GM21737 (cell line): ENCODE measurements around the gene JADE3.
"Not testable (repeated sequence)": the region's sequence is repeated elsewhere in the genome, so short reads cannot be mapped to it uniquely, and the experiment has no call there.

Experiments used
- ATAC-seq: cut with Tn5 transposase; IDR thresholded peaks from one replicate; pipeline ENCODE4 v1.9.1; 2021; ENCODE audit warnings: mild to moderate bottlenecking, moderate library complexity; ENCODE audit not compliant: unreplicated experiment

JADE3 gene

GRCh38 chrX:46929439-46930261 lies 17.4 kb downstream of the JADE3 start:
- no peak for ATAC-seq

DNA sequence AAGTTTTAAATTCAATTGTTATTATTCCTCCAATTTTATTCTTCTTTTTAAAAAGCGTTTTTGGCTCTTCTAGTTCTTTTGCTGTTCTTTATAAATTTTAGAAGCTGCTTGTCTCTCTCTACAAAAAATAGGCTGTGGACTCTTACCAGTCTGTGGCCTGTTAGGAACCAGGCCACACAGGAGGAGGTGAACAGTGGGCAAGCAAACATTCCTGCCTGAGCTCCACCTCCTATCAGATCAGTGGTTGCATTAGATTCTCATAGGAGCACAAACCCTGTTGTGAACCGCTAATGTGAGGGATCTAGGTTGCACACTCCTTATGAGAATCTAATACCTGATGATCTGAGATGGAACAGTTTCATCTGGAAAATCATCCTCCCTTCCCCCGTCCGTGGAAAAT lies 23.1 kb downstream of the JADE3 start:
- ATAC-seq: no peak

DNA sequence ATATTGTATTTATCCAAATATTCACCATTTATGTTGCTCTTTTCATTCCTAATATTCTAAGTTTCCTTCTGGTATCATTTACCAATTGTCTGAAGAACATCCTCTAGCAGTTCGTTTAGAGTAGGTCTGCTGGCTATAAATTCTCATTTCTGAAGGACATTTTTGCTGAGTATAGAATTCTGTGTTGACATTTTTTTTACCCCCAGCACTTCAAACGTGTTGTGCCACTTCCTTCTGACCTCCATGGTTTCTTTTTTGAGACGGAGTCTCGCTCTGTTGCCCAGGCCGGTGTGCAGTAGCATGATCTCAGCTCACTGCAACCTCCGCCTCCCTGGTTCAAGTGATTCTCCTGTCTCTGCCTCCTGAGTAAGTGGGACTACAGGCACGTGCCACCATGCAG lies 26.4 kb downstream of the JADE3 start:
- no peak for ATAC-seq

GRCh38 chrX:46941341-46941740 lies 29.1 kb downstream of the JADE3 start:
- ATAC-seq: no peak

DNA sequence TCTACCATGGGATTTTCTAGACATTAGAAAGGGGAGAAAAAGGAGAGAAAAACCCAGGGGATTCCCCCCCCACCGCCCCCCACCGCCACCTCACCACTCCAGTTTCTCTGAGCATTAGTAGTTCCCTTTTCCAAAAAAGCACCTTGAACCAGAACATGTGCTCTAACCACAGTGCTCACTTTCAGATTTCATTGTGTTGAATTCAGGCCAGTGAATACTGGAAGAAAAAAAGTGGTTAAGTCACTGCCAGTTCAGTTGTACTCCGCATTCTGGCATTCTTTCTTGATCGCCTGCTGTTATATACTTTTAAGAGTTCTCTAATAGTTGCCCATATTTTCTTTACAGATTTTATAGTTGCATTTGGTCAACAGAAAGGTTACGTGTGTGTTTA lies 40.9 kb downstream of the JADE3 start:
- ATAC-seq: peak; percentile 57

DNA sequence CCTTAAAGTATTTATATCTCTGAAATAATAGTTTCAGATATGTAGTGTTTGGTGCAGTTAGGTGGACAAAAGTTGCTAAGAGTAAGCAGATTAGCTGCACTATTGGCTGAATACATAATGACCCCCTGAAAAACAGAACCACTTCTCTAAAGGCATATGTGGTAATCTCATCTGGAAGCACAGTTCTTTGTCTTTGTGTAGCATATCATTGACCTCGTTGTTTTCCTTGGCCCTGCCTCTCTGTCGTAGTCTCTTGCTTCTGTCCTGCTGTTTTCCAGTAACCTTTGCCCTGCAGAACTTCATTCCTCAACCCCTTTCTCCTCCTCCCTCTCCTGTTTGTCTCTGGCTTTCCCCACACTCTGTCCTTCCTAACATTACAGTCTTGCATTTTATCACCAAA lies 41.4 kb downstream of the JADE3 start:
- no peak for ATAC-seq

- ATAC-seq: no peak
These were observed 42.5 kb downstream of the JADE3 start for GRCh38 chrX:46954716-46955115.

DNA sequence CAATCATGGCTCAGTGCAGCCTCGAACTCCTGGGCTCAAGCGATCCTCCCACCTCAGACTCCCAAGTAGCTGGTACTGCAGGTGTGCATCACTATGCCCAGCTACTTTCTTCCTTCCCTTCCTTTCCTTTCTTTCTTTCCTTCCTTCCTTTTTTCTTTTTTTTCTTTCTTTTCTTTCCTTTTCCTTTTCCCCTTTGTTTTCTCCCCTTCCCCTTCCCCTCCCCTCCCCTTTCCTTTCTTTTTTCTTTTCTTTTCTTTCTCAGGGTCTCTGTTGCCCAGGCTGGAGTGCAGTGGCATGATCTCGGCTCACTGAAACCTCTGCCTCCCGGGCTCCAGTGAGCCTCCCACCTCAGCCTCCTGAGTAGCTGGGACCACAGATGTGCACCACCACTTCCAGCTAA lies 44.4 kb downstream of the JADE3 start:
- not testable (repeated sequence) for ATAC-seq

DNA sequence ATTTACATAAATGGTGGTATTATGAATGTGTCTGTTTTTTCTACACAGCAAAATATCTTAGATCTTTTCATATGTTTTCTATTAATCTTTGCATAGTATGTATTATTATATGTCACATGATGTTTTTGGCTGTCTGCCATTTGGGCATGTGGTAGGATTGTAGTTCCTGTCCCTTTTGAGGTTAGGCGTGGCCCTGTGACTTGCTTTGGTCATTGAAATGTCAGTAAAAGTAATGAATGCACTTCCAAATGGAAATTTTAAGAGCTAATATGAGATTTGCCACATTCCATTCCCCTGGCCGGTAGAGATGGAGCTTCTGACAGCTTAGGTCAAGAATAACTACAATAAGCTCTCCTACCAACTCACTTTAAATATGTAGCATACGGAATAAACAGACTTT lies 45.1 kb downstream of the JADE3 start:
- ATAC-seq: no peak

- no peak for ATAC-seq
These were observed 46.9 kb downstream of the JADE3 start for GRCh38 chrX:46959101-46959500.

DNA sequence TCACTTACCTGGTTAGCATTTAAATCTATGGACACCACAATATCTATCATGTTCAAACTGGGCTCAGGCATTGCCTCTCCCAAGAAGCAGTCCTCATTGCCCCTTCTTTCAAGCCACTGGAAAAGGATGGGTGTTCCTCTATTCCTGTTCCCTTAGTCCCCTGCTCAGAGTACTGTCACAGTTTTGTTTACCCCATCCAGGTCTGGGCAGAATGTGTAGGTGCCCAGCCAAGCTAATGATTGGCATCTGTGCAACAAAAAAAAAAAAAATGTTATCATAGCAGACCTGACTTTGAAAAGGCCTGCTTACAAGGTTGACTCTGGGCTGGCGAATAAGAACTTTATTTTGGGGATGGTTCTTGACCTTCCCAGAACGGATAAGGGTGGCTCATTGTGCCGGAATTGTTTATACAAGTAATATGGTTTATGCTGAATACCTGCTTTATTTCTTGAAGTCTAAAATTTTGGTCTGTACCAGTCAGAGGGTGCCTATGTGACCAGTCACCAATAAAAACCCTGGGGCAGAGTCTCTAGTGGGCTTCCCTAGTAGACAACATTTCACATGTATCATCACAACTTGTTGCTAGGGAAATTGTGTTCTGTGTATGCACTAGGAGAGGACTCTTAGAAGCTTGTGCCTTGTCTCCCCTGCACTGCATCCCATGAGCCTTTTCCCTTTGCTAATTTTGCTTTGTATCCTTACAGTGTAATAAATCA lies 47.9 kb downstream of the JADE3 start:
- ATAC-seq: no peak

GRCh38 chrX:46961097-46961496 lies 48.9 kb downstream of the JADE3 start:
- no peak for ATAC-seq

DNA sequence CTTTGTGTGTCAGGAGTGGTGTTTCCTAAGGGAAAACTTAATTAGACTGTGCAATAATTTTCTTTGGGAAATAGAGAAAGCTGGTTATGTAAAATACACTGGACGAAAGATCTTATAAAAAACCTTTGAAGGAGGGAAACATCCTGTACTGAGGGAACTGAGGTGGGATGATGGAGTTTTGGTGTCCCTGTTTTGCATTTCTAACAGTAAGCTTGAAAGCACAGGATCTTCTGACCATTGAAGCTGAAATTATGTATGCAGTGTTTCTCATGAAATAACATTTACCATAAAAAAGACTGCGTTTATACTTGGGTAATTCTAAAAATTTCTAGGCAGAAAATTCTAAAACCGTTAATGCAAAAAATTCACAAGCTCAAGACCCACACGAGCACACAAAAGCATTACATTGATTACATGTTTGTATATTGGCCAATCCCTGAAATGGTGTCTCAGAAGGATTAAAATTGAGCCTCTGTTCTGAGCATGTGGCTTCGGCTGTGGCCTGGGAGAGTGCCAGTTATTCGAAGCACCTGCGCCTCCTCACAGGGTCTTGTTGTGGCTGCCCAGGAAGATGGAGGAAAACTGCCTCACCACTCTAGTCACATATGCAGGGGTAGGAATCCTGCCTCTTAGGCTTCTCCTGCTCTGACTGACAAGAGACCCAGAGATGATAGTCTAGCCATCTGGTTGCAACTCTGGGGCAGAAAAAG lies 49.5 kb downstream of the JADE3 start:
- no peak for ATAC-seq

DNA sequence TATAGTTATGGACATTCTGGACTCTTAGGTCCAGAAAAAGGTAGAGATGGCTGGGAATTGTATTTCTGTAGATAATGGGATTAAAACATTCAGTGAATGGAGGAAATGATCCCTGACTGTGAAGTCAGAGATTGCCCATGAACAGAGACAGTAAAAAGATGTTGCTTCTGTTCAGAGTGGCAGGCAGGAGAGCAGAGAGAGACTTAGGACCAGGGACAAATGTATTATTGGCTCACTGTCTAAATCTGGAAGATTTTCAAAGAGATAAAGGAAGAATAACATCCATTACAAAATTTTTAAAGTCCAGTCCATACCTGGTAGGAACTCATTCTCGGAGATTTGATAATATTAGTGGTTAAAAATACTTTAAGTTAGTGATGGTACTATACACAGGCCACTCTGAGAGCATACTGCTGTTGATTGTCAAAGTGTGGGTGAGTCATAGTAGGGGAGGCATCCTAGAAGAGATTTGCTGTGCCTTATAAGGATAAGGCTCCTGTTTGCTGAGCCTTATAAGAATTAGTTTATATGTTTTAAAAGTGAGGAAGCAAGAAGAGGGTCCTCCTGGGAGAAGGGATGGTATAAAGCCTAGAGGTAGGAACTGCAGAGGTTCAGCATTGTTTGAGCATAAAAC lies 53.0 kb downstream of the JADE3 start:
- no peak for ATAC-seq

DNA sequence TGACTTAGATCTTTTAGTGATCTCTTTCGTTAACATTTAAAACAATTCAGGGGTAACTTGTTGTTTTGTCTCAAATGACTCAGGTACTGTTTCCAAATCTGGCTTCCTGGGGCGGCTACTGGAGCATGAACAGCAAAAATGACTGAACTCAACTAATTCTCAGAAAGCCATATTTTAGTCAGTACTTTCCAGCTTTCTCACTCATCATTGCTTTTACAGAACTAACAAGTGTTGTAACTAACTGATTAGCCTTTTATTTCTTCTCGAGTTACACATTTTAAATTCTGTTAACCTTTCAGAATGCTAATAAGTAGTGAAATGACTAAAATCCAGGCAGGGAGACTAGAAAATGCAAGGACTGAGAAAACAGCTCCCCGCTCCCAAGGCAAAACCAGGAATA lies 55.3 kb downstream of the JADE3 start:
- ATAC-seq: no peak

DNA sequence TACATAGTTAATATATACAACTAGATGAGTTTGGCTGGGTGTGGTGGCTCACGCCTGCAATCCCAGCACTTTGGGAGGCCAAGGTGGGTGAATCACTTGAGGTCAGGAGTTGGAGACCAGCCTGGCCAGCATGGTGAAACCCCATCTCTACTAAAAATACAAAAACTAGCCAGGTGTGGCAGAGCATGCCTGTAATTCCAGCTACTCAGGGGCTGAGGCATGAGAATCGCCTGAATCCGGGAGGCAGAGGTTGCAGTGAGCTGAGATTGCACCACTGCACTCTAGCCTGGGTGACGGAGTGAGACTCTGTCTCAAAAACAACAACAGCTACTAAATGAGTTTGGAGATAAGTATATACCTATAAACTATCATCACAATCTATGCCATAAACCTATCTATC lies 64.8 kb downstream of the JADE3 start:
- not testable (repeated sequence) for ATAC-seq

DNA sequence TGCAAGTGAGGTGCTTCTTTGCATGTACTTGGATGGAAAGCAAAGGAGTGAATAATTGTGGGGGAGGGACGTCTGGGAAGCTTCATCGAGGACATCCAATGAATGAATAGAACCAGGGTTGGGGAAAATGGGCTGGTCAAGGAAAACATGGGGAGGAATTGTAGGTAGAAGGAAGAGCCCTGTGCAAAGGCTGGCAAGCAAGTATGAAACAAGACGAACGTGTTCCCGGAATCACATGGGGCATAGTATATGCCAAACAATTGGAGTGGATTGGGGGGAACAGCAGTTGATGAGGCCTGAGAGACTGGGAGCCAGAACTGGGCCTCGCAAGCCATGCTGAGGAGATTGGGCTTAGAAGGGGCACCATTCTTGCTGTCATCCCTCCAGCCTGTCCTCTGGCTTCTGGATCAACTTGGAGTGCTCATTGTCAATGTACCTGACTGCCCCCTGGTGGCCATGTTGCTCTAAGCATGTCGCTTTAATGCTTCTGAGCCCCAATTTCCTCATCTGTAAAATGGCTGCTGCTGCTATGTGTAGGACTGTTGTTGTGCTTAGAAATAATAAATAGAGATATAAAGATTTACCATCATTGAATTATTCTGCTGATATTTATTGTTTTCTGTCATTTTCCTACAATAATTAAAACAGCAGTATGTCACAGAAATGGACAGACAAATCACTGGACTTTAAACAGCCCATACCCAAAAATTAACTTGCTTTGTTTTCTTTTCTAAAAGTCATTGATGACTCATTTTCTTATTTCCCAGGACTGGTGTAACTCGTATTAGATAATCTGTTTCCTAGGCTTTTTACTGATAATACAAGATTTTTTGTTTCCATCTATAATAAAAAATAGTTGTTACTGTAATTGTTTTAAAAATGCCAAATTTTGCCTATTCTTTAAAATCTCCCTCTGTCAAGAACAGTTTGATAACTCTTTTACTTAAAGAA lies 66.4 kb downstream of the JADE3 start:
- ATAC-seq: no peak

DNA sequence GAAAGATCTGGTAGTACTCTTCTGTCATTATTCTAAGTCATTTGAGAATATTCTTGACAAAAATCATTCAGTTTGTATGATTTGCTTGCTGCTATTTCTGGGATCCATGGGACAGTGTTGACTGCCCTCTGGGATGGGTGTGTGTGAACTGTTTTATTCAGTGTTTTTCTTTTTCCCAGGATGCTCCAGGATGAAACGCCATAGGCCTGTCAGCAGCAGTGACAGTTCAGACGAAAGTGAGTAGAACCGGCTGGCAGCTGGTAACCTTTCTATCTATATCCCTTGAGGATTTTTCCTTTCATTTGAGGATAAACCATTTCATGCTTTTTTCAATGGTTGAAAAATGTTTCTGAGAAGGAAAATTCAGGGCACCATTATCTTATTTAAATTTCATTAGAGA lies 72.5 kb downstream of the JADE3 start:
- ATAC-seq: no peak

GRCh38 chrX:46989548-46989947 lies 77.3 kb downstream of the JADE3 start:
- no peak for ATAC-seq

GRCh38 chrX:46991664-46992063 lies 79.4 kb downstream of the JADE3 start:
- no peak for ATAC-seq
